ENCODE measurements around the gene KRT75. TPM values are rescaled to one million over a fixed set of nuclear protein-coding genes. Genes with fewer than 3 reads are reported as not detected.

Gene KRT75
- total RNA-seq, 1 experiment from 2014 or later = not detected

DNA sequence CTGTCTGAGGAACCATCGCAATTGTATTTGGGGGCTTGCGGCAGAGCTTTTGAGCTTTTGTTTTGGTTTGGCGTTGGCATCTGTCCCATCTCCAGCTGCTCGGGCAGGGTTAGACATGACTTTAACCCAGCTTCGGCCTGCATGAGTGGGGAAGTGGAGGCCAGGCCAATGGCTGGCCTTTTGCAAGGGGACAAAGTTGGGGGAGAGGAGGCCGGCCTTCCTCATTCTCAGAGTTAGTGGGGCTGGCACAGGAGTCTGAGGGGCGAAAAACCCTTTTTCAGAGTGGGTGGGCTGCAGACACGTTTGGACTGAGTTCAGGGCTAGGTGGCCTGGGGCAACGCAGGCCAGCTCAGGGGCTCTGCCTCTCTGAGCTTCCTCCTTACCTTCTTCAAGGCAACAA lies 33.3 kb downstream of the KRT75 start:
- H3K27ac ChIP-seq (ENCODE audit: low read depth, low read length) = no peak overlapping the region
- no peak overlapping the region for H3K4me3 ChIP-seq (replicated peaks in 1 of 2; ENCODE audit: low read depth in 1 of 2, low read length in 2 of 2)
- no peaks in the 10 kb centered on the region for H3K36me3 ChIP-seq (ENCODE audit: control insufficient read depth in 1 of 2, insufficient read depth in 2 of 2, low read length in 2 of 2)
- H3K4me2 ChIP-seq (ENCODE audit: low read length) = no peak overlapping the region
- H3K9me3 ChIP-seq (ENCODE audit: control insufficient read depth in 1 of 2, insufficient read depth in 1 of 2, low read depth in 1 of 2, low read length in 2 of 2) = no peaks in the 10 kb centered on the region
- ChIA-PET POLR2A (interaction anchor here (1.1 kb wide), 1 partner anchor 254 kb away, joined by 6 read pairs; no protein-coding TSS in a partner anchor), CTCF (no interaction called here), RAD21 (ENCODE audit: low non-redundant PET in 1 of 2, low total read pairs in 2 of 2, uncharacterized antibody in 2 of 2, unreplicated experiment in 2 of 2) (no interaction called here)
- H3K27me3 ChIP-seq (ENCODE audit: insufficient read depth, low read length) = no peaks in the 10 kb centered on the region
- no peaks in the 10 kb centered on the region for H3K79me2 ChIP-seq (ENCODE audit: insufficient read depth, low read length)
- BruUV-seq (replicated peaks) = no TSS peak
- no peaks in the 10 kb centered on the region for H3K9me2 ChIP-seq (ENCODE audit: insufficient read depth)
- H3K4me1 ChIP-seq (ENCODE audit: control insufficient read depth in 1 of 2, insufficient read depth in 2 of 2, low read length in 2 of 2) = peaks cover 0 to 2% of the 10 kb centered on the region in 2 experiments; a peak in 1 of 4 replicates
- no peak for ATAC-seq
- no peak overlapping the region for H2AFZ ChIP-seq (ENCODE audit: low read depth, low read length, poor library complexity, severe bottlenecking)
- H4K20me1 ChIP-seq (ENCODE audit: insufficient read depth) = no peaks in the 10 kb centered on the region
- intact Hi-C loops (cut with micrococcal nuclease) = no loop called here
- no peak overlapping the region for H3K9ac ChIP-seq (ENCODE audit: low read length)
- no peak for TF ChIP-seq RAD21 (IDR thresholded peaks at IDR 0.05; ENCODE audit: low read depth)
- no peak for TF ChIP-seq SRF (IDR thresholded peaks at IDR 0.05; ENCODE audit: low read depth)
- no peak for TF ChIP-seq ZFX (IDR thresholded peaks at IDR 0.05)
- TF ChIP-seq, protein P1, sequence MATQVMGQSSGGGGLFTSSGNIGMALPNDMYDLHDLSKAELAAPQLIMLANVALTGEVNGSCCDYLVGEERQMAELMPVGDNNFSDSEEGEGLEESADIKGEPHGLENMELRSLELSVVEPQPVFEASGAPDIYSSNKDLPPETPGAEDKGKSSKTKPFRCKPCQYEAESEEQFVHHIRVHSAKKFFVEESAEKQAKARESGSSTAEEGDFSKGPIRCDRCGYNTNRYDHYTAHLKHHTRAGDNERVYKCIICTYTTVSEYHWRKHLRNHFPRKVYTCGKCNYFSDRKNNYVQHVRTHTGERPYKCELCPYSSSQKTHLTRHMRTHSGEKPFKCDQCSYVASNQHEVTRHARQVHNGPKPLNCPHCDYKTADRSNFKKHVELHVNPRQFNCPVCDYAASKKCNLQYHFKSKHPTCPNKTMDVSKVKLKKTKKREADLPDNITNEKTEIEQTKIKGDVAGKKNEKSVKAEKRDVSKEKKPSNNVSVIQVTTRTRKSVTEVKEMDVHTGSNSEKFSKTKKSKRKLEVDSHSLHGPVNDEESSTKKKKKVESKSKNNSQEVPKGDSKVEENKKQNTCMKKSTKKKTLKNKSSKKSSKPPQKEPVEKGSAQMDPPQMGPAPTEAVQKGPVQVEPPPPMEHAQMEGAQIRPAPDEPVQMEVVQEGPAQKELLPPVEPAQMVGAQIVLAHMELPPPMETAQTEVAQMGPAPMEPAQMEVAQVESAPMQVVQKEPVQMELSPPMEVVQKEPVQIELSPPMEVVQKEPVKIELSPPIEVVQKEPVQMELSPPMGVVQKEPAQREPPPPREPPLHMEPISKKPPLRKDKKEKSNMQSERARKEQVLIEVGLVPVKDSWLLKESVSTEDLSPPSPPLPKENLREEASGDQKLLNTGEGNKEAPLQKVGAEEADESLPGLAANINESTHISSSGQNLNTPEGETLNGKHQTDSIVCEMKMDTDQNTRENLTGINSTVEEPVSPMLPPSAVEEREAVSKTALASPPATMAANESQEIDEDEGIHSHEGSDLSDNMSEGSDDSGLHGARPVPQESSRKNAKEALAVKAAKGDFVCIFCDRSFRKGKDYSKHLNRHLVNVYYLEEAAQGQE (IDR thresholded peaks at IDR 0.05; ENCODE audit: low read depth) = no peak
- no peak for TF ChIP-seq TCF7L2 (IDR thresholded peaks at IDR 0.05; ENCODE audit: borderline replicate concordance, extremely low read depth, insufficient read depth, insufficient read length)
- TF ChIP-seq POLR2AphosphoS5 (IDR thresholded peaks at IDR 0.05; ENCODE audit: low read depth, low read length) = no peak
- TF ChIP-seq, protein P2, sequence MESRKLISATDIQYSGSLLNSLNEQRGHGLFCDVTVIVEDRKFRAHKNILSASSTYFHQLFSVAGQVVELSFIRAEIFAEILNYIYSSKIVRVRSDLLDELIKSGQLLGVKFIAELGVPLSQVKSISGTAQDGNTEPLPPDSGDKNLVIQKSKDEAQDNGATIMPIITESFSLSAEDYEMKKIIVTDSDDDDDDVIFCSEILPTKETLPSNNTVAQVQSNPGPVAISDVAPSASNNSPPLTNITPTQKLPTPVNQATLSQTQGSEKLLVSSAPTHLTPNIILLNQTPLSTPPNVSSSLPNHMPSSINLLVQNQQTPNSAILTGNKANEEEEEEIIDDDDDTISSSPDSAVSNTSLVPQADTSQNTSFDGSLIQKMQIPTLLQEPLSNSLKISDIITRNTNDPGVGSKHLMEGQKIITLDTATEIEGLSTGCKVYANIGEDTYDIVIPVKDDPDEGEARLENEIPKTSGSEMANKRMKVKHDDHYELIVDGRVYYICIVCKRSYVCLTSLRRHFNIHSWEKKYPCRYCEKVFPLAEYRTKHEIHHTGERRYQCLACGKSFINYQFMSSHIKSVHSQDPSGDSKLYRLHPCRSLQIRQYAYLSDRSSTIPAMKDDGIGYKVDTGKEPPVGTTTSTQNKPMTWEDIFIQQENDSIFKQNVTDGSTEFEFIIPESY (IDR thresholded peaks at IDR 0.05; ENCODE audit: extremely low read depth, insufficient replicate concordance, low read length) = no peak
- no peak for TF ChIP-seq FOSL1 (IDR thresholded peaks at IDR 0.05; ENCODE audit: low read depth)
- TF ChIP-seq, protein P3, sequence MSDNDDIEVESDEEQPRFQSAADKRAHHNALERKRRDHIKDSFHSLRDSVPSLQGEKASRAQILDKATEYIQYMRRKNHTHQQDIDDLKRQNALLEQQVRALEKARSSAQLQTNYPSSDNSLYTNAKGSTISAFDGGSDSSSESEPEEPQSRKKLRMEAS (IDR thresholded peaks at IDR 0.05) = no peak
- no peak for TF ChIP-seq ELF1 (IDR thresholded peaks at IDR 0.05; ENCODE audit: borderline replicate concordance, low read depth)
- TF ChIP-seq EZH2 (IDR thresholded peaks at IDR 0.05) = no peak
- no peak for TF ChIP-seq CBX3 (IDR thresholded peaks at IDR 0.05; ENCODE audit: low read depth)
- TF ChIP-seq JUND (IDR thresholded peaks at IDR 0.05) = no peak
- TF ChIP-seq CEBPB (IDR thresholded peaks at IDR 0.05; ENCODE audit: low read depth) = no peak
- TF ChIP-seq, protein P4, sequence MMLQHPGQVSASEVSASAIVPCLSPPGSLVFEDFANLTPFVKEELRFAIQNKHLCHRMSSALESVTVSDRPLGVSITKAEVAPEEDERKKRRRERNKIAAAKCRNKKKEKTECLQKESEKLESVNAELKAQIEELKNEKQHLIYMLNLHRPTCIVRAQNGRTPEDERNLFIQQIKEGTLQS (IDR thresholded peaks at IDR 0.05) = no peak
- TF ChIP-seq YY1 (IDR thresholded peaks at IDR 0.05; ENCODE audit: extremely low read depth, insufficient replicate concordance, low read depth, low read length) = no peak
- no peak for TF ChIP-seq SP1 (IDR thresholded peaks at IDR 0.05; ENCODE audit: low read depth)
- TF ChIP-seq ZNF274 (IDR thresholded peaks at IDR 0.05; ENCODE audit: low read depth, low read length) = no peak
- no peak for TF ChIP-seq SIN3A (IDR thresholded peaks at IDR 0.05; ENCODE audit: low read depth)
- no peak for TF ChIP-seq POLR2A (IDR thresholded peaks at IDR 0.05; ENCODE audit: borderline replicate concordance, extremely low read depth, insufficient read depth, insufficient read length)
- DNase-seq (ENCODE audit: low read depth, low spot score) = no peak
